Right renal pelvis (tissue), 4 donors: Measurements from ENCODE around the gene FNDC7. TPM values are rescaled to one million over a fixed set of nuclear protein-coding genes. Genes with fewer than 3 reads are reported as not detected.
A peak's percentile ranks its signal among the peaks of the same experiment; 100 is the strongest.
"Not testable (repeated sequence)": the region's sequence is repeated elsewhere in the genome, so short reads cannot be mapped to it uniquely, and the experiment has no call there.

Source experiments
- DNase-seq, 4 donors: peaks; one replicate each; pipeline ENCODE4 v3.0.0-alpha.2; 2013; ENCODE audit warnings: low read depth in 4 of 4, low spot score in 3 of 4, missing footprints in 1 of 4
- polyA plus RNA-seq, 4 donors: library from polyadenylated mRNA; unstranded; fragments of 120-200 nt; gene quantifications; one replicate each; pipeline ENCODE4 v1.2.1, GENCODE V29; 2013; ENCODE audit not compliant: insufficient read length in 4 of 4

Gene FNDC7
- polyA plus RNA-seq, 4 donors = 0.06 TPM; not detected in 3

DNA sequence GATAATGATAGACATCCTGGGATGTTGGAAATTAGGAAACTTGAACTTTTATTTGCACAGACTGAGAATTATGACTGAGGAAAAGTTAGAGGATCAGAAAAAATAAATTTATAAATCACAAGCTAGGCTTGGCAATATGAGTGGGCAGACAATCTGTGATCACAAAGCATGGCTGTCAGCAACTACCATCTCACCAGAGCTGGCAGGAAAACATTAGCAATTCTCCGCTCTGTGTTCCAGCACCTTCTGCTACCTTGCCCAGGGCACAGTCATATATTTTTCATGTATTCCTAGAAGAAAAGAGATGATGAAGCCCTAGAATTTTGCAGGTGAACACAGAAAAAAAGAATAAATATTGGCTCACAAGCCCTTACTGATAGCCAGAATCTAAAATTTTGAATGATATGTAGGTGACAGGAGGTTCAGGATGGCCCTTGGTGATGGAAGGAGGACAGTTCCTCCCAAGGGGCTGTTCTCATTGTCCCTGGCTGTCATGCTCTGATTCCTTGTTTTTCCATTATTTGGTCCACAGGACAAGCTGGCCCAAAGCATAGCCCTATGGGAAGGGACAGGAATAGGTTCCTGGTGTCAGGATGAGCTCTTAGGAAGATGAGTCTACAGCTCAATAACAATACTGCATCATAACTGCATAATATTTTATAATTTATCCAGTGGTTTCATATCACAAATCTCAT lies 21.6 kb downstream of the FNDC7 start:
- DNase-seq = no peak

DNA sequence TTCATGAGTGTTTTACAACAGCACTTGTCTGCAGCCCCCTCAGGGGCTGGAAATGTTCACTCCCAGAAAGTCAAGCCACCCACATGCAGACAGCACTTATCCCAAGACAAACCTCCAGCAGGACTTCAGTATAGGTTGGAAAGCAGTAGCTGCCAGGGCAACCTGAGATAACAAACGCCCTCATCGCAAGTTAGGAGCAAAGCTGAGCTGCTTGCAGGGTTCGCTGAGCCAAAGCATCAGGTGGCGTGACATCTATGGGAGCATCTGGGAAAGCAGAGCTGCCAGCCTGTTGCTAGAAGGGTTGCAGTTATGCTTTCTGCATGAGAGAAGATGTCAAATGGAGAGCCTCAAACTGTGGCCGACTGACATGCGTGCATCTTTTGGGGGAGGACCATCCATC lies 29.5 kb downstream of the FNDC7 start:
- DNase-seq = peak in 1 of 4 donors; percentile 5

DNA sequence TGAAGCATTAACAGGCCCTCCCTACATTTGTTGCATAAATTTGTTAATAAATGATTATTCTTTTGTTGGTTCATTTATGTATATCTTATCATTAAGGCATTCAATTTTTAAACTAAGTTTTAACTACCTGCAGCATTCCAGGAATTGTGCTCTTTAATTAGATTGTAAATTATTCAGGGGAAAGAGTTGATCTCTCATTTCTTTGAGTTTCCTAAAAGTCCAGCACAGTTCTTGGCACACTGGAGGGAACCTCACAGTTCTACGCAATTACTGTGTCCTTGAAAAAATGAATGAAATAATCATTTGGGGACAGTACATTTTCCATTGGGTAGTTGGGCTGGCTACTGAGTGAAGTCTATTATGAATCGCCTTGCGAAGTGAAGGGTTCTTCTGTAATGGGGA lies 33.3 kb downstream of the FNDC7 start:
- no peak for DNase-seq

DNA sequence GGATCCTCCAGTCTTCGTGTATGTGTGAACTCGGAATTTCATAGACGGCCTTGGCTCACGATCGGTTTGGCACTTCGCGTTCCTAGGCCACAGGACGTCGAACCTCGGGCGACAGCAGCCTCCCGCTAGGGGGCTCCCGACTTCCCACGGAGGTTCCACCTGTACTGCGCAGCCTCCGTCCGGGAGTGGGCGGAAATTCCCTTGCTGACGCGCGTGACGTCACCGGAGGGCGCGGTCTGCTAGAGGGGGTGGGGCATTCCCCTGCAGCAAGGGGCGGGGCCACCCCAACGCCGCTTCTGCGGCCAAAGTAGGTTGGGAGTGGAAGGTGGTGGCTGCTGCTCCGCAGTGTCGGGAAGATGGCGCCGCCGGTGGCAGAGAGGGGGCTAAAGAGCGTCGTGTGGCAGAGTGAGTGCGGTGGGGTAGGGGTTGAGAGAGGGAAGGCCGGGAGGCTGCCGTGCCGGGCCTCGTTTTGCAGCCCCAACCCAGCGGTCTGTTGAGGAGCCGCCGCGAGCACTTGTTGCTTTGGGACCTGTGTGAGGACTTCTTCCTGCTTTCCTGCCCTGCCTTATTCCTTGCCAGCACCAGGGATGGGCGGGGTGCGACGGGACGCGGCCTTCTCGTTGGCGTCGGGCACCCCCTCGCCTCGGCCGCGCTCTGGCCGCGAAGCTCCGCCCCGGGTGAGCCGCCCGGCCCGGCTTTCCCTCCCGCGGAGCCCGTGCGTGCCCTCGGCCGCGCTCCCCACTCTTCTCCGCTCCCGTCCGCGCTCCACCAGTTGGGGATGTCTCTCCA lies 33.9 kb downstream of the FNDC7 start, which contains the start of gene STXBP3:
Gene STXBP3, plus strand, starts transcription at position 293 of the 789 bp plus-strand sequence. Its CDS starts 64 bp downstream, at position 357.
- DNase-seq = peak; percentile 92 to 98 (median 96)

DNA sequence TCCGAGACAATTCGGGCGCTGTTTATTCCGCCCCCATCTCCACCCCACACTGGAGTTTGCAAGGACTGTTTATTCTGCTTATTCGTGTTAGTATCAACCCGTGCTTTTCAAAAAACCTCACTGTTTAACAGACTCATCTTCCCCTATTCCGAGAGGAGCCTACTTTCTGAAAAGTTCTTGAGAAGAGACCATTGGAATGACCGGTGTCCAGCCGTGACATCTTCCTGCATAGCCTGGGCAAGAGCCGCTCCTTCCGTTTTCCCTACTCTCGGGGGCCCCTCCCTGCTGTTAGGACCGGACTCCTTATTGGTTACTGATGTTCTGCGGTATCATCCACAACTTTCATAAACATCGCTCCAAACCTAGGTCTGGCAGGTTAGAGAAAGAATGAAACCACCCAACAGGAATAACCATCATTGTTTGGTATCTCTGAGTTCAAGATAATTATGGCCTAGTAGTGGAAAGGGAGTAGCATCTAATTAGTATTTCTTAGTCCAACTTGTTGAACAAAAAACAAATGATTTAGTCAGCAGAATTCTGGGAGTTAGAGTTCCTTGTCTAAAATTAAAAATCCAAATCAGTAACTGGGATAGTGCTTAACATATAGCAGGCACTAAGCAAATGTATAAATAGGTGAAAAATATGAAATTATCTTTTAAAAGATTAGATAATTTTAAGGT lies 34.6 kb downstream of the FNDC7 start:
- DNase-seq = peak; percentile 45 to 73 (median 66)

DNA sequence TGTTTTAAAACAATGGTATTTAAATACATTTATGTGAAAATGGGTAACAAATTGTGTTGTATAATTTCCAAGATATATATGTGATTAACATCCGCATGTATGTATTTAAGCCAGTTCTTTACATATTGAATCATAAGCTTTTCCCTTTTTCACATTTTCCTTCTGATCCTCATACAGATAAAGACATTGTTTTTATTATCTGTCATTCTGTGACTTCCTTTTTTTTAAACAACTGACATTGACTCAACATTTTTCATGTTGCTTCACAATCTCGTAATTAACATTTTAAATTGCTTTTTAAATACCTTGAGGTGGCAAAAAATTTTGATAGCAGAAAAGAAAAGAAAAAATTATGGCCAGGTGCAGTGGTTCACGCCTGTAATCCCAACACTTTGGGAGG lies 35.2 kb downstream of the FNDC7 start:
- no peak for DNase-seq

DNA sequence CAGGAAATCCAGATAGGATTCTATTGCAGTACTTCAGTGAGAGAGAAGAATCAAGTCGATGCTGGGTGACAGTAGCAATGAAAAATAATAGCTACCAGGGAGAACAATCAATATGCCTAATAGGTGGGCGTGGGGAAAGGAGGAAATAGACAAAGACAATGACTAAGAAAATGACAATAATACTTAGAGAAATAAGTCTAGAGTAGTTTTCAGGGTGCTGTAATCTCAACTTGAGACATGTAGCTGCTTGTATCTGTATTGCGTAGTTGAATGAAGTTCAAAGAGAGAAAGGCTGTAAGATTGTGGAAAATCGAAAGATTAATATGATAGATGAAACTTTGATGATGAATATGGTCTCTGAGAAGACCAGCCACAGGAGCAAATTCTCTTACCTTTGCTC lies 36.4 kb downstream of the FNDC7 start:
- no peak for DNase-seq

DNA sequence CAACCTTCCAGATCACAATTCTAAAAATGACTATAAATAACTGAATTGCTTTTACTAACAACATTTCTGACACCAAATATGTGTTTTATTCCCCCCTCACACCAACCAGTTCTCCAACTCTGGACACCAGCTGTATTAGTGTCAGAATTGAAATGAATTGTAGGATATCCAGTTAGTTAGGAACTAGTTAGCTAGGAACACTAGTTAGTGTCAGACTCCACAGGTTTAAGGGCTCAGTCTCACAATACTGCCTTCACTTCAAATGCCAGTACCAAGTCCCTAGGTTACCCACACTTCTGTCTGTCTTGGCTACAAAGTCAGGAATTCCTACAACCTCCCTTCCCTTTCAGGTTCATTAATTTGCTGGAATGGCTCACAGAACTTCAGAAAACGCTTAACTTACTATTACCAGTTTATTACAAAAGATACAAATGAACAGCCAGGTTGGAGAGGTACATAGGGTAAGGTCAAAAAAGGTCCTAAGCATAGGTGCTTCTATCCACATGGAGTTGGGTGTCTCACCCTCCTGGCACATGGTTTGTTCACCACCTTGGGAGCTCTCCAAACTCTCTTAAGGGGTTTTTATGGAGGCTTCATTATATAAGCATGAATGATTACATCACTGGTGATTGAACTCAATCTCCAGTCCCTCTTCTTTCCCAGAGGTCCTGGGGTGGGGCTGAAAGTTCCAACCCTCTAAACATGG lies 37.9 kb downstream of the FNDC7 start:
- DNase-seq = peak in 3 of 4 donors; percentile 20 to 43 (median 39)

DNA sequence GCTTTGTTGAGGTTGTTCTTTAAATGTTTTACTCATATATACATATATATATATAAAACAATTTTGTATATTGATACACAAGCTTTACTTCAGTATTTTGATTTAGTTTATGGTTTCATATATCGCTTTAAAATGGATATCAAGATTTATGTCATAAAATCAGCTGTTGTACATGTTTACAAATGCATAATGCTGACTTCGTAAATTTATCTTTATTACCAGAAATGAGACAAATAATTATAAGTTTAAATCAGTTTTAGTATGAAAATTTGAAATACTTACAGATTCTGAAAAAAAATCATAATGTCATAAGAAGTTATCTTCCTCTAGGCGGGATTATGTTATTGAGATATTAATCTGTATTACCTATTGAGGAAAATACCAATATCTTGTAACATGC lies 40.7 kb downstream of the FNDC7 start:
- no peak for DNase-seq

DNA sequence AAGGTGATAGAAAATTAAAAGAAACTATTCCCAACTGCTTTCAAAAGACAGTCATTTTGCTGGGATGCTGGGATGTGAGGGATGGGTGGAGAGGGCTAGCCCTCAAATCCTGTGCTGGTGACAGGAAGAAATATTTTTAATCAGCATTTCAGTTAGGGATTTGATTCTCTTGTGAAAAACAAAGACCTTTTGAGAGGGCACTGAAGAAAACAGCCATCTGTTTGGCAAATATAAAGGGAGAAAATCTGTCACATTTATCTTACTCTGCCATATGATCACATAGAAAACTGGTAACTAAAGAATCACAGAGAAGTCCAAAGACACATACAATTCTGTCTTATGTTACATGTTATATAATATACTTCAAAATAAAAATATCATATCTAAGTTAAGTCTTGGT lies 46.1 kb downstream of the FNDC7 start:
- DNase-seq = no peak

DNA sequence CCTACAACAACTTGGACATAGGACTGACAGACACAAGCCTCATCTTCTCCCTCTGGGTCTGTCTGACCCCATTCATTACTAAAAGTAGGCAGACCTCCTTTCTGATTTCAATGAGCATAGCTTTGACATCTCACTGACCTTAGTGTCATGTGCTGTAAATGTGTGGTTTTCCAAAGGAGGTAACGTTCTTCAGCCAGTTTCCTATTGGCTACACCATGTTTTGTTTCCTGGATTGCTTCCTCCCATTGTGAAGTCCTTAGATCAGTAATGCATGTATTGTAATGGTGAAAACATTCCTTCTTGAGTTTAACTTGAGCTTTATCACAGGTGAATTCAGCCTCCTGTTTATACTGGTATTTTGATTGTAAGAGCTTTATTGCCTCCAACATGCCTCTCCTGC lies 54.4 kb downstream of the FNDC7 start:
- DNase-seq = no peak

DNA sequence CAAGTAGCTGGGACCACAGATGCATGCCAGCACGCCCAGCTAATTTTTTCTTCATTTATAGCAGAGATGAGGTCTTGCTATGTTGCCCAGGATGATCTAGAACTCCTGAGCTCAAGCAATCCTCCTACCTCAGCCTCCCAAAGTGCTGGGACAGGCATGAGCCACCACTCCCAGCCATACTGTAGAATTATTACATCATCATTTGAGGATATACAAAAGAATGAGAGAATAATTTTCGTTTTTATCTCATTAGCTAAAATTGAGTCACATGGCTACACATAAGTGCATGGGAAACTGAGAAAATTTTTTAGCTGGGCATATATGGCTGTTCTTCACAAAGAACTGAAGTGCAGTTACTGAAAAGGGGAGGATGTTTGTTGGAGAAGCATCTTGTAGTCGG lies 55.0 kb downstream of the FNDC7 start:
- DNase-seq = no peak

DNA sequence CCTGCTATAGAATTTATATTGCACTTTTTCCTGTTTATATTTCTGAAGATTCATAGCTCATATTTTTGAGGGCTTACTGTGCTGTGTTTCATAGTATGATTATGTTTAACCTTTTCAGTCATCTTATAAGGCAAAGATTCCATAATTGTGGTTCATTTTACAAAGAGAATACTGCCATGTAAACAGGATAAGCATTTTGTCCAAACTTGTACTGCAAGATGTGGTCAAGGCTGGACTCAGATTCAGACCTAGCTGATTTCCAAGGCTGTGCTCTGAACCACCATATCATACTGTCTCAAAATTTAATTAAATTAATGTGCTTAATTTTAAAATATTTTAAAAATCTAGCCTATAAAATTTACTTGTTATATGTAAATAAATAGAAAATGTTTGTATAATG lies 65.1 kb downstream of the FNDC7 start:
- no peak for DNase-seq

DNA sequence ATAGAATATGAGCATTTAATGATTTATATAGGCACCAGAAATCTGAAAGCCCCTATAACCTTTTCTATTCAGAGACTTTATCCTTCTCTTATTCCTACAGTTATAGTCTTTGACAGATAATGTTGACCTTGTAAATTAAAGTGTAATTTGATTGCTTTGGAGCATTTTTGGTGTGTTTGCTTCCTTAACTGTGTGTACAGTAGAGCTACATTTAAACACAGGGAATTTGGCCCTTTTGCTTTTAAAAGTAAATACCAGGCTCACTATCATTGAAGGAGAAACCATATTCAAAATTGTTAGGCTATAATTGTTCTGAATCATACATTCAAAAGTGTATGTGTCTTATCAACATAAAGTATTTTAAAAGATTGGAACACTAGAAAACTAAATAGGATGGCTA lies 66.7 kb downstream of the FNDC7 start:
- DNase-seq = no peak

DNA sequence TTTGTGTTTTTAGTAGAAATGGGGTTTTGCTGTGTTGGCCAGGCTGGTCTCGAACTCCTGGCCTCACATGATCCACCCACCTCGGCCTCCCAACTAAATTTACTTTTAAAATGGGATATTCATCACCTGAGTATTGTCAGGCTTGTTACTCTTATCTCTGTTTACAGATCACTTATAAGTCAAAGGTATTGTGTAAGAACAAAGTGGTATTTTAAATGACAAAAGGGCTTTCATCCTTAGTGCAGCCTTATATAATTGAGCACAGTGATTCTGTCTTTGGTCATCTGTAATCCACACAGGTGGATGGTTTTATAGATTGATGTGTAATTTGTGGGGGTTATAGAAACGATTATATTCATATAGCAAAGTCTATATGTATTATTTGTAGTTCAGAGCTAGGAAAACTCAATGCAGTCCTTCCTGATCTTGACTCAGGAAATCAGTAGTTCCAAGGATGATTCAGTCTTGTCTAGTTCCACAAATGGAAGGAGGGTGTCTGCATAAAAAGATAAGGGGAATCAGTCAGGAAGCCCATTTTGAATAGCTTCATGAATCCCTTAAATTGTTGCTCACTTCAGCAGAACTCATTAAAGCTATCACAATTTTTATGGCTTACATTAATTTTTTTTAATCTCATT lies 68.3 kb downstream of the FNDC7 start:
- no peak for DNase-seq

DNA sequence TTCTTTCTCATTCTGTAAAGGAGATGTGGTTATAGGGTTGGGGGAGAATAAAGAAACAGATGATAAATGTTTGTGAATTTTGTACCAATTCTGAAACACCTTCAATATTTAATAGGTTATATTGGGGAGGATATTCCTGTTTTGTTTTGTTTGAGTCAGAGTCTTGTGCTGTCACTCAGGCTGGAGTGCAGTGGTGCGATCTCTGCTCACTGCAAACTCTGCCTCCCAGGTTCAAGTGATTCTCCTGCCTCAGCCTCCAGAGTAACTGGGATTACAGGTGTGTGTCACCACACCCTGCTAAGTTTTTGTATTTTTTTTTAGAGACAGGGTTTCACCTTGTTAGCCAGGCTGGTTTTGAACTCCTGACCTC lies 68.9 kb downstream of the FNDC7 start:
- DNase-seq = not testable (repeated sequence)

DNA sequence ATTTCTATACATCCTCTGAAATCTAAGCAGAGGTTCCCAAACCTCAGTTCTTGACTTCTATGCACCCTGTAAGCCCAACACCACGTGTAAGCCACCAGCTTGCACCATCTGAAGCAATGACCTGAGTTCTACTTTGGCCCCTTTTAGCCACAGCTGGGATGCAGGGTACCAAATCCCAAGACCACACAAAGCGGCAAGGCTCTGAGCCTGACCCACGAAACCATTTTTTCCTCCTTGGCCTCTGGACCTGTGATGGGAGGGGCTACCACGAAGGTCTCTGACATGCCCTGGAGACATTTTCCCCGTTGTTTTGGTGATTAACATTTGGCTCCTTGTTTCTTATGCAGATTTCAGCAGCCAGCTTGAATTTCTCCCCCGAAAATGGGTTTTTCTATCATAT lies 72.6 kb downstream of the FNDC7 start:
- DNase-seq = no peak

DNA sequence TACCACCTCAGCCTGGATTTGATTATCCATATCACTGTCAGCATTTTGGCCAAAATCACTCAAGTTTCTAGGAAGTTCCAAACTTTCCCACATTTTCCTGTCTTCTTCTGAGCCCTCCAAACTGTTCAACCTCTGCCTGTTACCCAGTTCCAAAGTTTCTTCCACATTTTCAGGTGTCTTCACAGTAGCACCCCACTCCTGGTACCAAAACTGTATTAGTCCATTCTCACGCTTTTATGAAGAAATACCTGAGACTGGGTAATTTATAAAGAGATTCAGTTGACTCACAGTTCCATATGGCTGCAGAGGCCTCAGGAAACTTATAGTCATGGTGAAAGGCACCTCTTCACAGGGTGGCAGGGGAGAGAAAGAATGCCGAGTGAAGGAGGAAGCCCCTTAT lies 73.2 kb downstream of the FNDC7 start:
- no peak for DNase-seq

DNA sequence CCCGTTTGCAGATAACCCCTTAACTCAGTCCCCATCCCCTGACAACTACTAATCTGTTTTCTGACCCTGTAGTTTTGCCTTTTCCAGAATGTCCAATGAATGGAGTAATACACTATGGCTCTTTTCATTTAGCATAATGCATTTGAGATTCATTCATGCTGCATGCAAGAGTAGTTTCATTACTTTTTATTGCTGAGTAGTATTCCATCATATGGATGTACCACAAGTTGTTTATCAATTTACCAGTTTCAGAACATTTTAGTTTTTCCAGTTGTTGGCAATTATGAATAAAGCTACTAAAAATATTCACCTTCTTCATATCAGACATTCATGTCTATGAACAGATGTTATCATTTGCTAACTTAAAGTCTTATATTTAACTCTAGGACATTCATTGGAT lies 79.1 kb downstream of the FNDC7 start:
- DNase-seq = no peak
